Neuronal stem cell (in vitro differentiated cells): ENCODE data around the gene FGD3.

Source experiments
- DNase-seq: peaks from one replicate; pipeline ENCODE4 v3.0.0-alpha.2; 2013; ENCODE audit warnings: low spot score
- H2AFZ ChIP-seq: one replicate; pipeline ENCODE4 v1.6.1; 2013; ENCODE audit warnings: mild to moderate bottlenecking, low read length, inconsistent platforms
- H2AK5ac ChIP-seq: 2 replicates; pipeline ENCODE4 v1.6.1; 2013; ENCODE audit warnings: low read depth, mild to moderate bottlenecking, inconsistent platforms, low read length, moderate library complexity, mixed read lengths
- H2BK120ac ChIP-seq: 2 replicates; pipeline ENCODE4 v1.6.1; 2013; ENCODE audit warnings: low read depth, mild to moderate bottlenecking, inconsistent platforms, low read length, moderate library complexity, mixed read lengths
- H2BK12ac ChIP-seq: one replicate; pipeline ENCODE4 v1.6.1; 2013; ENCODE audit warnings: low read length, inconsistent platforms
- H2BK15ac ChIP-seq: 2 replicates; pipeline ENCODE4 v1.6.1; 2013; ENCODE audit warnings: mild to moderate bottlenecking, low read length, inconsistent platforms, mixed read lengths
- H2BK5ac ChIP-seq: one replicate; pipeline ENCODE4 v1.6.1; 2013; ENCODE audit warnings: inconsistent platforms, mild to moderate bottlenecking, low read length, moderate library complexity
- H3K14ac ChIP-seq: one replicate; pipeline ENCODE4 v1.6.1; 2013; ENCODE audit warnings: low read length, inconsistent platforms
- H3K18ac ChIP-seq: 2 replicates; pipeline ENCODE4 v1.6.1; 2013; ENCODE audit warnings: low read length, inconsistent platforms
- H3K23ac ChIP-seq: 2 replicates; pipeline ENCODE4 v1.6.1; 2013; ENCODE audit warnings: low read depth, mild to moderate bottlenecking, mixed read lengths, low read length, inconsistent platforms; ENCODE audit not compliant: poor library complexity
- H3K27ac ChIP-seq: replicated peaks from 3 replicates; pipeline ENCODE4 v1.5.1; 2013; ENCODE audit warnings: low read length, inconsistent platforms
- H3K27me3 ChIP-seq, 3 experiments: 2 replicates each; pipeline ENCODE4 v1.6.1; 2013; ENCODE audit warnings: low read length in 3 of 3, mild to moderate bottlenecking in 2 of 3, inconsistent platforms in 1 of 3, low read depth in 1 of 3, mixed read lengths in 1 of 3, moderate library complexity in 1 of 3; ENCODE audit not compliant: control insufficient read depth in 3 of 3, insufficient read depth in 3 of 3
- H3K36me3 ChIP-seq, 2 donors: replicated peaks in 1 of 2; 2 replicates each; pipeline ENCODE4 v1.6.1; 2013; ENCODE audit warnings: low read length in 2 of 2; ENCODE audit not compliant: control insufficient read depth in 2 of 2, insufficient read depth in 2 of 2
- H3K4ac ChIP-seq: 2 replicates; pipeline ENCODE4 v1.6.1; 2013; ENCODE audit warnings: inconsistent platforms, mild to moderate bottlenecking, low read length, moderate library complexity
- H3K4me1 ChIP-seq, 2 donors: 1 replicate in 1 of 2; 2 replicates in 1 of 2; pipeline ENCODE4 v1.6.1; 2013; ENCODE audit warnings: low read length in 2 of 2, low read depth in 1 of 2; ENCODE audit not compliant: control insufficient read depth in 2 of 2, insufficient read depth in 1 of 2
- H3K4me2 ChIP-seq: one replicate; pipeline ENCODE4 v1.6.1; 2013; ENCODE audit warnings: mild to moderate bottlenecking, low read length, inconsistent platforms; ENCODE audit not compliant: insufficient read depth, poor library complexity, severe bottlenecking
- H3K4me3 ChIP-seq, 2 donors: 2 replicates each; pipeline ENCODE4 v1.5.1; 2013; ENCODE audit warnings: low read length in 2 of 2, mild to moderate bottlenecking in 2 of 2, inconsistent platforms in 1 of 2, moderate library complexity in 1 of 2
- H3K79me1 ChIP-seq: one replicate; pipeline ENCODE4 v1.6.1; 2013; ENCODE audit warnings: low read depth, mild to moderate bottlenecking, inconsistent platforms, low read length, moderate library complexity
- H3K9ac ChIP-seq: one replicate; pipeline ENCODE4 v1.6.1; 2013; ENCODE audit warnings: mild to moderate bottlenecking, low read depth, low read length, inconsistent platforms; ENCODE audit not compliant: poor library complexity
- H3K9me3 ChIP-seq, 2 donors: replicated peaks in 1 of 2; 2 replicates each; pipeline versions ENCODE3 to v1.6.1; 2013; ENCODE audit warnings: low read length in 2 of 2, mild to moderate bottlenecking in 2 of 2, inconsistent platforms in 1 of 2, low read depth in 1 of 2, mixed read lengths in 1 of 2, moderate library complexity in 1 of 2; ENCODE audit not compliant: control insufficient read depth in 2 of 2, insufficient read depth in 1 of 2
- H4K8ac ChIP-seq: one replicate; pipeline ENCODE4 v1.6.1; 2013; ENCODE audit warnings: low read depth, mild to moderate bottlenecking, inconsistent platforms, low read length, moderate library complexity
- H4K91ac ChIP-seq: one replicate; pipeline ENCODE4 v1.6.1; 2013; ENCODE audit warnings: low read length, low read depth, mild to moderate bottlenecking, inconsistent platforms; ENCODE audit not compliant: poor library complexity
- WGBS, 2 donors: extraction: QIAGEN DNeasy Blood & Tissue Kit; methylation state at CpG; one replicate each; pipeline ENCODE4 v1.1.7; 2013; ENCODE audit warnings: missing lambda C conversion rate in 2 of 2, mixed read lengths in 1 of 2; ENCODE audit not compliant: insufficient read length in 2 of 2, insufficient replicate concordance in 1 of 2; ENCODE audit errors: extremely low coverage in 2 of 2; 5-methylcytosine and 5-hydroxymethylcytosine counted together

FGD3 gene

DNA sequence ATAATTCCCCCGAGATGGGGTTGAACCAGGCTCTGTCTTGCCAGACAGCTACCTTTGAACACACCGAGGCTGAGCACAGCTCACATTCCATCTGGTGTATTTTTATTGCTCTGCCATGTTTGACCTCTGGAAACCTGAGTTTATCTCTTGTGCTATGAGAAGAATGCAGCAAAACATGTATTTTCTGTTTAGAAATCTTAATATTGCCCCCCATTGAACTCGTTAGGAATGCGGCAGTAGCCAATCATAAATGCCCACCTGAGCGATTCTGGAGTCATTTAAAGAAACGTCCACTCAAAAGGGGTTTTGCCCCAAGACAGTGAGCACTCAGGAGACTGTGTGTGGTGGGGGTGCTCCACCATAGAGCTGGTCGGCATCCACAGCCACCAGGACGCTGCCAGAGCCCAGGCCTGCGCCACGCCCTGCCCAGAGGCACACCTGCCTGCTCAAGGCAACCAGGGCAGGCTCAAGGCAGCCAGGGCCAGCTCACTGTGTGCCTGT lies 26.9 kb downstream of the FGD3 start:
- H3K4ac ChIP-seq: no peak overlapping the region
- no peak overlapping the region for H2AFZ ChIP-seq
- no peak overlapping the region for H3K9ac ChIP-seq
- H3K4me3 ChIP-seq: no peak overlapping the region
- H3K27ac ChIP-seq: no peak overlapping the region
- H2BK120ac ChIP-seq: no peak overlapping the region
- peaks cover 16 to 20% of the 10 kb centered on the region in 2 donors for H3K4me1 ChIP-seq
- H3K23ac ChIP-seq: peak overlapping the region; percentile 6
- peak overlapping the region; percentile 0 for H2BK5ac ChIP-seq
- DNase-seq: no peak
- H2BK12ac ChIP-seq: peak overlapping the region; percentile 96
- peak overlapping the region; percentile 90 for H4K91ac ChIP-seq
- no peaks in the 10 kb centered on the region for H3K36me3 ChIP-seq
- no peak overlapping the region for H2BK15ac ChIP-seq
- H3K18ac ChIP-seq: peak overlapping the region; percentile 79
- no peaks in the 10 kb centered on the region for H3K9me3 ChIP-seq
- no peak overlapping the region for H4K8ac ChIP-seq
- no peak overlapping the region for H2AK5ac ChIP-seq
- no CpG with 5 or more reads among the region's 10 CpGs for WGBS, 2 donors
- H3K27me3 ChIP-seq: no peaks in the 10 kb centered on the region
- no peak overlapping the region for H3K14ac ChIP-seq
- no peak overlapping the region for H3K4me2 ChIP-seq
- H3K79me1 ChIP-seq: no peaks in the 10 kb centered on the region

DNA sequence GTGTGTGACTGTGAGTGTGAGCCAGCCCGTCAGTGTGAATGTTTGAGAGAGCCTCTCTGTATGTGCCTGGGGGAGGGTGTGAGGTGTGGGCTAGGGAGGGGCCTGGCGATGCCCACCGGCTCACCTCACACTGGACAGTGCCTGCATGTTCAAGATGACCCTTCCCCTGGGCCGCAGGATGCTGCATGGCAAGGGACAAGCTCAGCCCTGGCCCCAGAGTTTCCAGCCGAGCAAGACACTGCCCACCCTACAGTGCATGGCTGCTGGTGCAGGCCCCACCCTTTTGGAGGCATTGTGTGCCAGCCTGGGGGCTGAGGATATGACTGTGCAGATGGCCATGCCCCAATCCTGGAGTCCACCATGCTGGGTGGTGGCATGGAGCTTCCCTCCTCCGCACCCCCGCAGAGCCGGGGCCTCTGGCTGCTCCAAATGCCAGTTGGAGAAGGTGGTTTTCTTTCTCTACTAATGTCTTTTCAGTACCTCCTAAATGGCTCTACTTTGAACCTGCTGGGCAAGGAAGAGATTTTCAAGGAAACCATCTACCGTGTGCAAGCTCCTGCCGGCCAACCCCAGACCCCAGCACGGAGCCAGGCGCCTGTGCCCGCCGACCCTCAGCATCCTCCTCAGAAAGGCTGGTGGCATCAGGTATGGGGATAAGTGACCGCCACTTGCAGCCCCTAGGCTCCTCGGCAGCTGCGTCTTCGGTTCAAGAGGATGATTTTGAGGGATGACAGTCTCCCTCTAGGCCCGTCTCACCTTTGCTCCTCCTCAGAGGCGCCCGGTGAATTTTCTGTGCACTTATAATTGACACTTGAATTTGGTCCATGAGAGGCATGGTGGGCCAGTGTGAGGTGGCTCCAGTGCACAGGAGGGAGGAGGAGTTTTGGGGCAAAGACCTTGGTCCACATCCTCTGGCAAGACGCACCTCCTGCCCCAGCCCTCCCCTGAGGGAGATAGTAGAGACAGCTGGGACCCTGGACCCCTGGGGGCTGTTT lies 27.7 kb downstream of the FGD3 start:
- no peak overlapping the region for H4K8ac ChIP-seq
- no peaks in the 10 kb centered on the region for H3K79me1 ChIP-seq
- peak overlapping the region; percentile 51 for H2AK5ac ChIP-seq
- no peak overlapping the region for H3K4ac ChIP-seq
- peak overlapping the region; percentile 2 for H2BK120ac ChIP-seq
- no peak overlapping the region for H3K23ac ChIP-seq
- H2AFZ ChIP-seq: no peak overlapping the region
- peaks cover 10 to 12% of the 10 kb centered on the region in 2 donors for H3K4me1 ChIP-seq
- H3K27ac ChIP-seq: no peak overlapping the region
- no peaks in the 10 kb centered on the region for H3K9me3 ChIP-seq
- peak overlapping the region; percentile 27 for H3K18ac ChIP-seq
- peak overlapping the region; percentile 0 for H2BK5ac ChIP-seq
- no CpG with 5 or more reads among the region's 22 CpGs for WGBS, 2 donors
- no peak overlapping the region for H3K4me2 ChIP-seq
- H3K9ac ChIP-seq: no peak overlapping the region
- no peak overlapping the region for H4K91ac ChIP-seq
- no peaks in the 10 kb centered on the region for H3K36me3 ChIP-seq
- no peaks in the 10 kb centered on the region for H3K27me3 ChIP-seq
- peak overlapping the region; percentile 43 for H2BK12ac ChIP-seq
- DNase-seq: no peak
- no peak overlapping the region for H3K14ac ChIP-seq
- H2BK15ac ChIP-seq: peak overlapping the region; percentile 50
- no peak overlapping the region for H3K4me3 ChIP-seq

DNA sequence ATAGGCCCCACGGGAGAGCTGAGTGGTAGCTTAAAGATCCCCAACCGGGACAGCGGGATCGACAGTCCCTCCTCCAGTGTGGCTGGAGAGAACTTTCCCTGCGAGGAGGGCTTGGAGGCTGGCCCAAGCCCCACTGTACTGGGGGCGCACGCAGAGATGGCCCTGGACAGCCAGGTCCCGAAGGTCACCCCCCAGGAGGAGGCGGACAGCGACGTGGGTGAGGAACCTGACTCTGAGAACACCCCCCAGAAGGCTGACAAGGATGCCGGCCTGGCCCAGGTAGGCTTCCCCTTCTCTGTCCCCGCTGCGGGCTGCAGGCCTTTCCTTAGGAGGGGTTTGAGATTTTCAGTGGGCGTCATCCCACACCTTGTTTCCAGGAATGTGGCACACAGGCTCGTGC lies 29.1 kb downstream of the FGD3 start:
- no peak overlapping the region for H3K4ac ChIP-seq
- no peak overlapping the region for H2AFZ ChIP-seq
- H3K9ac ChIP-seq: peak overlapping the region; percentile 16
- H4K91ac ChIP-seq: no peak overlapping the region
- no peaks in the 10 kb centered on the region for H3K36me3 ChIP-seq
- H4K8ac ChIP-seq: no peak overlapping the region
- H3K27me3 ChIP-seq: no peaks in the 10 kb centered on the region
- H3K23ac ChIP-seq: no peak overlapping the region
- H3K14ac ChIP-seq: no peak overlapping the region
- no peak overlapping the region for H2BK120ac ChIP-seq
- H3K4me3 ChIP-seq: no peak overlapping the region
- no peaks in the 10 kb centered on the region for H3K9me3 ChIP-seq
- peak overlapping the region; percentile 29 for H2BK5ac ChIP-seq
- H3K79me1 ChIP-seq: no peaks in the 10 kb centered on the region
- peaks cover 0 to 2% of the 10 kb centered on the region in 2 donors for H3K4me1 ChIP-seq
- peak overlapping the region; percentile 72 for H3K18ac ChIP-seq
- H2AK5ac ChIP-seq: peak overlapping the region; percentile 86
- WGBS, 2 donors: no CpG with 5 or more reads among the region's 16 CpGs
- H3K27ac ChIP-seq: no peak overlapping the region
- H3K4me2 ChIP-seq: no peak overlapping the region
- peak overlapping the region; percentile 67 for H2BK15ac ChIP-seq
- H2BK12ac ChIP-seq: no peak overlapping the region
- DNase-seq: no peak

DNA sequence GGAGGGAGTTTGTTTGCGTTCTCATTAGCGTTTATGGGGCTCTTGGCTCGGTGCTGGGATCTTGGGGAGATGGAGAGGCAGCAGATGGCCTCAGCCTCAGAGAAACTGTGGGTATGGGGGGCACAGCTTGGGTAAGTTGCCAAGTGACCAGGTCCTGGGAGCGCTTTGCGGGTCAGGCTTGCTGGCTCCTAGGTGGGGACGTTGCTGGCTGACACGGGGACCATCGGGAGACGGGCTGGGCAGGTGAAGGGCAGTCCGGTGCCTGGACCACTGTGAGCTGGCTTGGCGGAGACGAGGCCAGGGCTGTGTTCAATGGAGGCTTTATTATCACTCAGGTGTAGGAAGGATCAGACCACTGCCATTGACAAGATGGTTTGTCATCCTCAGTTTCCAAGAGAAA lies 30.0 kb downstream of the FGD3 start:
- WGBS, 2 donors: no CpG with 5 or more reads among the region's 12 CpGs
- Histone ChIP-seq H3K36me3 (no peaks in the 10 kb centered on the region), H2BK5ac (peak overlapping the region; percentile 29), H3K27ac (no peak overlapping the region), H3K4me1 (no peaks in the 10 kb centered on the region), H4K8ac (no peak overlapping the region), H3K9ac (peak overlapping the region; percentile 61), H3K14ac (no peak overlapping the region), H2AK5ac (peak overlapping the region; percentile 64), H2BK12ac (peak overlapping the region; percentile 24), H2AFZ (no peak overlapping the region), H4K91ac (no peak overlapping the region), H3K4me2 (no peak overlapping the region), H3K9me3 (no peaks in the 10 kb centered on the region), H3K23ac (no peak overlapping the region), H3K18ac (peak overlapping the region; percentile 72), H3K4ac (no peak overlapping the region), H2BK120ac (no peak overlapping the region), H3K4me3 (no peak overlapping the region), H3K27me3 (no peaks in the 10 kb centered on the region), H3K79me1 (no peaks in the 10 kb centered on the region), H2BK15ac (peak overlapping the region; percentile 40)
- DNase-seq: no peak
